K562 (cell line): Measurements from ENCODE around the gene MMP24OS. TPM values are rescaled to one million over a fixed set of nuclear protein-coding genes. Genes with fewer than 3 reads are reported as not detected.

Source experiments
- ATAC-seq: fragments of 200-7000 bp; cut with Tn5 transposase; 3 replicates; pipeline ENCODE4 v1.9.1; 2020; ENCODE audit warnings: moderate library complexity
- BruUV-seq: library from RNA; stranded (reverse); fragments of 400-500 nt; replicated peaks from 2 replicates; lab custom pipeline; 2021; lab: Mats Ljungman, UMichigan
- CTCF ChIA-PET: fragments of 300-600 bp; formaldehyde crosslinking; extraction: SDS; loops from one replicate; lab custom pipeline; 2021; ENCODE audit warnings: low intra/inter-chr PET ratio; lab: Yijun Ruan, JAX
- POLR2A ChIA-PET: fragments of 300-600, 350-650 bp; sonication (Branson Sonifier 250); formaldehyde crosslinking; extraction: SDS; loops from one replicate; lab custom pipeline; 2021; ENCODE audit warnings: antibody characterized with exemption, inconsistent platforms; lab: Yijun Ruan, JAX
- DNase-seq, 4 experiments: peaks; one replicate each; pipeline versions ENCODE4 v3.0.0 to v3.0.0-alpha.2; 2011 to 2018; ENCODE audit warnings: low spot score in 3 of 4, mixed read lengths in 3 of 4; ENCODE audit errors: extremely low read depth in 1 of 4
- FAIRE-seq: peaks from 2 replicates; lab custom pipeline; 2011; peaks lifted over from hg19 to GRCh38; lab: Jason Lieb, UNC
- H2AFZ ChIP-seq: 2 replicates; pipeline ENCODE4 v1.6.0; 2011; ENCODE audit warnings: low read depth, low read length, control low read depth, inconsistent platforms
- H3K27ac ChIP-seq: fragments of 200-600 bp; 3 replicates; pipeline ENCODE4 v1.8.0; 2011; ENCODE audit warnings: low read depth, mild to moderate bottlenecking, control low read depth, inconsistent platforms, low read length, moderate library complexity, mixed read lengths; ENCODE audit errors: extremely low read depth
- H3K27me3 ChIP-seq, 2 experiments: fragments of 300-600 bp in 1 of 2; 2 replicates in 1 of 2; 3 replicates in 1 of 2; pipeline versions ENCODE4 v1.6.0 to v1.8.0; 2011; ENCODE audit warnings: inconsistent platforms in 2 of 2, low read length in 2 of 2, mild to moderate bottlenecking in 1 of 2, mixed read lengths in 1 of 2, moderate library complexity in 1 of 2; ENCODE audit not compliant: control insufficient read depth in 2 of 2, insufficient read depth in 2 of 2
- H3K36me3 ChIP-seq: fragments of 300-600 bp; 3 replicates; pipeline ENCODE4 v1.8.0; 2011; ENCODE audit warnings: mild to moderate bottlenecking, low read length, inconsistent platforms; ENCODE audit not compliant: control insufficient read depth, insufficient read depth
- H3K4me1 ChIP-seq, 2 experiments: fragments of 200-600 bp in 1 of 2; replicated peaks in 1 of 2; 2 replicates in 1 of 2; 3 replicates in 1 of 2; pipeline versions ENCODE4 v1.5.1 to v1.8.0; 2011; ENCODE audit warnings: inconsistent platforms in 2 of 2, low read length in 2 of 2, mild to moderate bottlenecking in 1 of 2, mixed read lengths in 1 of 2, moderate library complexity in 1 of 2; ENCODE audit not compliant: control insufficient read depth in 2 of 2, insufficient read depth in 2 of 2
- H3K4me2 ChIP-seq: 2 replicates; pipeline ENCODE4 v1.6.1; 2011; ENCODE audit warnings: low read length, control low read depth, inconsistent platforms, mixed read lengths; ENCODE audit not compliant: insufficient read depth
- H3K4me3 ChIP-seq: fragments of 200-600 bp; sonication (generic), shearing (Covaris generic); 2 replicates; pipeline ENCODE4 v1.5.1; 2016; ENCODE audit warnings: control low read depth, inconsistent platforms
- H3K79me2 ChIP-seq: fragments of 200-600 bp; 3 replicates; pipeline ENCODE4 v1.8.0; 2011; ENCODE audit warnings: low read length, inconsistent platforms; ENCODE audit not compliant: control insufficient read depth, insufficient read depth
- H3K9ac ChIP-seq, 2 experiments: 2 replicates each; pipeline versions ENCODE4 v1.6.0 to v1.6.1; 2011; ENCODE audit warnings: low read depth in 2 of 2, low read length in 2 of 2, control low read depth in 1 of 2, inconsistent platforms in 1 of 2, mild to moderate bottlenecking in 1 of 2, mixed read lengths in 1 of 2; ENCODE audit not compliant: insufficient read depth in 1 of 2
- H3K9me1 ChIP-seq: one replicate; pipeline ENCODE4 v1.6.0; 2011; ENCODE audit warnings: inconsistent platforms, mild to moderate bottlenecking, low read length, moderate library complexity; ENCODE audit not compliant: control insufficient read depth, insufficient read depth
- H3K9me3 ChIP-seq: replicated peaks from 2 replicates; pipeline ENCODE4 v1.5.1; 2011; ENCODE audit warnings: low read depth, low read length, inconsistent platforms; ENCODE audit not compliant: control insufficient read depth, insufficient read depth
- H4K20me1 ChIP-seq: replicated peaks from 2 replicates; pipeline ENCODE4 v1.6.1; 2011; ENCODE audit warnings: low read length, inconsistent platforms, mixed read lengths; ENCODE audit not compliant: control insufficient read depth, insufficient read depth
- WGBS: fragments of 100-300 bp; shearing (Covaris generic); methylation state at CpG from one replicate; pipeline ENCODE4 v1.1.6; 2016; ENCODE audit warnings: low coverage, mixed read lengths; ENCODE audit not compliant: insufficient coverage; ENCODE audit errors: missing lambda C conversion rate; 5-methylcytosine and 5-hydroxymethylcytosine counted together
- in situ Hi-C: fragments of 300-500 bp; cut with MboI; formaldehyde crosslinking; loops from 4 replicates; pipeline ENCODE4 v1.15.0; 2018; ENCODE audit warnings: inconsistent platforms, mixed read lengths
- intact Hi-C: fragments of 100-400 bp; cut with micrococcal nuclease; formaldehyde crosslinking; loops from 2 replicates; pipeline ENCODE4 v1.14.2; 2022
- polyA plus RNA-seq, 8 experiments: library from polyadenylated mRNA; depleted of rRNA in 4 of 8; stranded (reverse) in 5 of 8; unstranded in 3 of 8; fragments of >200 nt; fragmentation: Nextera tagmentation in 2 of 8; fragmentation: Illumina TruSeq in 1 of 8; extraction: Ambion mirVana in 2 of 8; extraction: Trizol in 1 of 8; gene quantifications; 2 replicates each; pipeline versions ENCODE4 v1.2.1 to v1.2.3, GENCODE V29; 2011 to 2014; ENCODE audit warnings: inconsistent platforms in 1 of 8, missing spikeins in 1 of 8
- total RNA-seq, 7 experiments: library from RNA; depleted of rRNA in 6 of 7; stranded (reverse); fragments of >200 nt in 6 of 7; fragmentation: Illumina TruSeq in 2 of 7; extraction: Trizol in 2 of 7; gene quantifications; 2 replicates each; pipeline versions ENCODE4 v1.2.1 to v1.2.3, GENCODE V29; 2011 to 2021; ENCODE audit warnings: low replicate concordance in 1 of 7
- TF ChIP-seq, protein P1 (sequence below): fragments of 200-800 bp; sonication (Bioruptor generic); IDR thresholded peaks from 2 replicates; pipeline ENCODE4 v1.6.1; 2017; ENCODE audit warnings: missing genetic modification characterization, missing compliant biosample characterization

MMP24OS gene
- total and polyA plus RNA-seq, 9 of the 15 experiments (the other 6 are each of a cell fraction or from before 2014, with no cell fraction given) = 0.92 to 41.5 (median 11.4) TPM

DNA sequence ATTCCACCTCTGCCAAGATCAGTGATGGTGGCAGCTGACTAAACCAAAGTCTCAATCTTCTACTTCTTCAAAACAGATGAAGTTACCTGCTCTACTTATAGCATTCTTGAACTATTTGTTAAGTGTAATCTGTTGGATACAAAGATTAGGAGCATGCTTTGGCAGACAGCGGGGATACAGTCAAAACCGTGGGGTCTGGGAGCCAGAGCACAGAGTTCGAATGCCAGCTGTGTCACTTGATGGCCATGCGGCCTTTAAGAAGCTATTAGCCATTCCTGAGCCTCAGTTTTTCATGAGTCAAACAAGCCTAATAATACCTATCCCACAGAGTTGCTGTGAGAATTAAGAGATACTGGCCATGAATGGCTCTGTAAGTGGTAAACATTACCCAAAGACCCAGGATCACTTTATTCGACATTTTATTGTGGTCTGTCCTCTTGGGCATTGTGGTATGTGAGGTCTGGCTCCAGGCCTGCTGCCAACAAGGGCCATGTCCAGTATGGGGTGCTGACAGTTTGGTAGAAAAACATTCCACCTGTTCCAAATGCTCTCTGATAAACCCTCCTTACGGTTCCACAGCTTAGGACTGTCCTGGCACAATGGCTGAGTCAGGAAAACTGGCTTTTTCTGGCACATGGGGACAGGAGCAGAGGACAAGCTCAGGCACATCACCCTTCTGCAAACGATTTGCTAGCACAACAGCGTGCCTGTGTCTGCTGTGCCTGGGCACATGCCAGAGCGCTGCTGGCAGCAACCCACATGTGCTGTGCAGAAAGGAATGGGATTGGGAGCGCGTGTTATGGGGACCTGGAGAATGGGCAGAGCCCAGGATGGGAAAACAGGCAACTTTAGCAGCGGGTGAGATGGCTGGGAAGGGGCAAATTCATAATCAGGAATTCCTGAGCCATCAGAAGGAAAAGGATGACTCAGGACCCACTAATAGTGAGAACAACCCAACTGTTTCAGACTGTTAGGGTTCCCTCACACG, 30.0 kb upstream of the MMP24OS start:
- no peak overlapping the region for H3K4me3 ChIP-seq
- H3K36me3 ChIP-seq = peaks cover 24% of the 10 kb centered on the region; the same call in 2 of the 3 replicates
- POLR2A ChIA-PET = interaction anchor here (1.3 kb wide), 1 partner anchor 17 kb away, joined by 3 read pairs; no protein-coding TSS in a partner anchor
- no peaks in the 10 kb centered on the region for H3K9me1 ChIP-seq
- peaks cover 17 to 33% of the 10 kb centered on the region in 2 experiments; a peak in 4 of 5 replicates for H3K4me1 ChIP-seq
- TF ChIP-seq, protein P1, sequence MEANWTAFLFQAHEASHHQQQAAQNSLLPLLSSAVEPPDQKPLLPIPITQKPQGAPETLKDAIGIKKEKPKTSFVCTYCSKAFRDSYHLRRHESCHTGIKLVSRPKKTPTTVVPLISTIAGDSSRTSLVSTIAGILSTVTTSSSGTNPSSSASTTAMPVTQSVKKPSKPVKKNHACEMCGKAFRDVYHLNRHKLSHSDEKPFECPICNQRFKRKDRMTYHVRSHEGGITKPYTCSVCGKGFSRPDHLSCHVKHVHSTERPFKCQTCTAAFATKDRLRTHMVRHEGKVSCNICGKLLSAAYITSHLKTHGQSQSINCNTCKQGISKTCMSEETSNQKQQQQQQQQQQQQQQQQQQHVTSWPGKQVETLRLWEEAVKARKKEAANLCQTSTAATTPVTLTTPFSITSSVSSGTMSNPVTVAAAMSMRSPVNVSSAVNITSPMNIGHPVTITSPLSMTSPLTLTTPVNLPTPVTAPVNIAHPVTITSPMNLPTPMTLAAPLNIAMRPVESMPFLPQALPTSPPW (CRISPR knock-in tag) = no peak
- no peaks in the 10 kb centered on the region for H3K27me3 ChIP-seq
- in situ Hi-C loops = loop anchor here (25.0 kb wide), 1 partner anchor 129 kb away; the partner anchor contains the start of gene GDF5
- WGBS = 81% methylated on average over 13 of the region's 13 CpGs
- H3K79me2 ChIP-seq = no peaks in the 10 kb centered on the region
- no peak overlapping the region for H3K27ac ChIP-seq
- peak overlapping the region in 1 of 2 experiments; percentile 37; a peak in 1 of 4 replicates for H3K9ac ChIP-seq
- DNase-seq = no peak
- intact Hi-C loops = loop anchor here (1.0 kb wide), 1 partner anchor 131 kb away; no protein-coding TSS in a partner anchor
- no peaks in the 10 kb centered on the region for H4K20me1 ChIP-seq
- H2AFZ ChIP-seq = no peak overlapping the region
- BruUV-seq = no TSS peak
- FAIRE-seq = no peak
- ATAC-seq = no peak
- CTCF ChIA-PET = interaction anchor here (0.8 to 1.0 kb wide), 2 partner anchors 140 to 162 kb away, joined by 3 to 4 read pairs; no protein-coding TSS in a partner anchor
- no peak overlapping the region for H3K4me2 ChIP-seq
- no peaks in the 10 kb centered on the region for H3K9me3 ChIP-seq
